Thymus (tissue), 11 donors: ENCODE data around the gene TCOF1. TPM values are rescaled to one million over a fixed set of nuclear protein-coding genes. Genes with fewer than 3 reads are reported as not detected.
"Not testable (repeated sequence)": the region's sequence is repeated elsewhere in the genome, so short reads cannot be mapped to it uniquely, and the experiment has no call there.

ENCODE experiments used
- DNase-seq, 9 donors: peaks; one replicate each; pipeline ENCODE4 v3.0.0-alpha.2; 2013; ENCODE audit warnings: low spot score in 9 of 9, low read depth in 6 of 9, missing footprints in 1 of 9
- H3K27ac ChIP-seq, 2 donors: one replicate each; pipeline ENCODE4 v1.5.1; 2013; ENCODE audit warnings: control low read depth in 1 of 2, low read depth in 1 of 2, low read length in 1 of 2, mild to moderate bottlenecking in 1 of 2, moderate library complexity in 1 of 2
- H3K27me3 ChIP-seq, 2 donors: one replicate each; pipeline ENCODE4 v1.5.1; 2013; ENCODE audit warnings: low read length in 1 of 2; ENCODE audit not compliant: control insufficient read depth in 2 of 2, insufficient read depth in 1 of 2
- H3K36me3 ChIP-seq, 2 donors: one replicate each; pipeline ENCODE4 v1.5.1; 2013; ENCODE audit warnings: low read length in 1 of 2, mild to moderate bottlenecking in 1 of 2, moderate library complexity in 1 of 2; ENCODE audit not compliant: control insufficient read depth in 2 of 2, insufficient read depth in 2 of 2
- H3K4me1 ChIP-seq, 2 donors: one replicate each; pipeline ENCODE4 v1.5.1; 2013; ENCODE audit warnings: low read length in 2 of 2; ENCODE audit not compliant: control insufficient read depth in 2 of 2, insufficient read depth in 2 of 2
- H3K4me3 ChIP-seq, 2 donors: one replicate each; pipeline ENCODE4 v1.5.1; 2013; ENCODE audit warnings: low read length in 2 of 2, control low read depth in 1 of 2, mild to moderate bottlenecking in 1 of 2
- H3K9me3 ChIP-seq, 2 donors: one replicate each; pipeline ENCODE4 v1.5.1; 2013; ENCODE audit warnings: low read length in 1 of 2, mild to moderate bottlenecking in 1 of 2; ENCODE audit not compliant: control insufficient read depth in 2 of 2, insufficient read depth in 1 of 2
- WGBS: extraction: QIAGEN DNeasy Blood & Tissue Kit; methylation state at CpG from one replicate; pipeline ENCODE4 v1.1.7; 2013; 5-methylcytosine and 5-hydroxymethylcytosine counted together
- polyA plus RNA-seq: library from polyadenylated mRNA; stranded (reverse); fragments of 200-250 nt; gene quantifications from one replicate; pipeline ENCODE4 v1.2.3, GENCODE V29; 2013
- total RNA-seq: library from RNA; stranded (reverse); fragments of 120-200 nt; gene quantifications from one replicate; pipeline ENCODE4 v1.2.4, GENCODE V29; 2013
- donor health status: healthy.

Gene TCOF1
- total and polyA plus RNA-seq, 2 donors, result 17.7 to 18.2 TPM

- Histone ChIP-seq H3K9me3 (no peaks in the 10 kb centered on the region), H3K27ac (no peak overlapping the region), H3K36me3 (no peaks in the 10 kb centered on the region), H3K4me1 (no peaks in the 10 kb centered on the region), H3K27me3 (no peaks in the 10 kb centered on the region), H3K4me3 (no peak overlapping the region)
- WGBS, result 61% methylated on average over 3 of the region's 3 CpGs
- DNase-seq, result no peak
Measured at GRCh38 chr5:150422758-150423157, 65.3 kb downstream of the TCOF1 start.

GRCh38 chr5:150426165-150426564, 68.7 kb downstream of the TCOF1 start:
- H3K27me3 ChIP-seq, H3K4me1 ChIP-seq, H3K9me3 ChIP-seq, DNase-seq, H3K4me3 ChIP-seq, H3K27ac ChIP-seq, H3K36me3 ChIP-seq: not testable (repeated sequence)
- WGBS, result 95% methylated on average over 9 of the region's 9 CpGs

GRCh38 chr5:150428106-150428876, 70.8 kb downstream of the TCOF1 start:
- no peak for DNase-seq
- WGBS, result 93% methylated on average over 18 of the region's 18 CpGs
- Histone ChIP-seq H3K9me3 (no peaks in the 10 kb centered on the region), H3K36me3 (no peaks in the 10 kb centered on the region), H3K4me1 (peaks cover 0 to 2% of the 10 kb centered on the region in 2 donors), H3K27me3 (no peaks in the 10 kb centered on the region), H3K27ac (no peak overlapping the region), H3K4me3 (no peak overlapping the region)

GRCh38 chr5:150428978-150429377, 71.5 kb downstream of the TCOF1 start:
- WGBS, result 95% methylated on average over 5 of the region's 5 CpGs
- Histone ChIP-seq H3K4me3 (no peak overlapping the region), H3K27me3 (no peaks in the 10 kb centered on the region), H3K27ac (no peak overlapping the region), H3K9me3 (no peaks in the 10 kb centered on the region), H3K4me1 (peaks cover 0 to 2% of the 10 kb centered on the region in 2 donors), H3K36me3 (no peaks in the 10 kb centered on the region)
- no peak for DNase-seq

DNA sequence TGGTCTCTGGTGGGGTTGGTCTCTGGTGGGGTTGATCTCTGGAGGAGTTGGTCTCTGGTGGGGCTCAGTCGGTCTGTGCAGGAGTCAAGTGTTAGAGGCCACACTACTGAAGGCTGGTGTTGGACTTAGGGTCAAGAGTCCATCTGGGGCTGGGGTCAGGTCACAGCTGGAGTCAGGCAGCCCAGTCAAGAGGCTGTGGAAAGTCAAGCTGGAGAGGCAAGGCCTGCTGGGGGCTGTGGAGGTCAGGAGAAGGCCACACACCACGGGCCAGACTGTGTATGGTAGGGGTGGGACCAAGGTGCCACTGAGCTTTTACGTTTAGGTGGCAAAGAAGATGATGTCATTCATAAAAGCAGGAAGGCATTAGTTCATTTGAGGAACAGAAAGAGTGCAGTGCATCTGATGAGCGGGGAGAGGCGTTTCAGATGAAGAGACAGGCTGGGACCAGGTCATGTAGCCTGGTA, 71.9 kb downstream of the TCOF1 start:
- no peaks in the 10 kb centered on the region for H3K27me3 ChIP-seq
- 87% methylated on average over 5 of the region's 5 CpGs for WGBS
- peaks cover 0 to 2% of the 10 kb centered on the region in 2 donors for H3K4me1 ChIP-seq

DNA sequence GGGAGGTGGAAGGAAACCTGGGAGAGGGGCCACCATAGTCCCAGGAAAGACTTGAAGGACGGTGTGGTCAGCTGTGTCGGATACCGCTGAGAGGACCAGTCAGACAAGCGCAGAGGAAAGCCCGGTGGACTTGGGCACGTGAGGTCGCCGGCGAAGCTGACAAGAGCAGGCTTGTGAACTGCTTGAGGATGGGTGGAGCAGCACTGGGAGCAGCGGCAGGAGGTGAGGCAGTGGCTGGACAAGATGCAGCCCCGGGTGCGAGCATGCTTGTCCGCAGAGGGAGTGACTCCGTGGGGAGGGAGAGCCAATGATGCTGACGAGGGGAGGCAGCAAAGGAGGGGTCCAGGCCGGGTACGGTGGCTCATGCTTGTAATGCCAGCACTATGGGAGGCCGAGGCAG, 73.6 kb downstream of the TCOF1 start:
- 96% methylated on average over 18 of the region's 18 CpGs for WGBS
- no peak overlapping the region for H3K4me3 ChIP-seq
- no peaks in the 10 kb centered on the region for H3K27me3 ChIP-seq
- DNase-seq, result no peak
- H3K4me1 ChIP-seq, result peaks cover 0 to 6% of the 10 kb centered on the region in 2 donors
- H3K36me3 ChIP-seq, result no peaks in the 10 kb centered on the region
- peak overlapping the region in 1 of 2 donors; percentile 31 for H3K27ac ChIP-seq
- H3K9me3 ChIP-seq, result no peaks in the 10 kb centered on the region

More for the DNA sequence above, 71.9 kb downstream of the TCOF1 start:
- Histone ChIP-seq H3K4me3 (no peak overlapping the region), H3K9me3 (no peaks in the 10 kb centered on the region), H3K27ac (no peak overlapping the region), H3K36me3 (no peaks in the 10 kb centered on the region)
- DNase-seq, result no peak

DNA sequence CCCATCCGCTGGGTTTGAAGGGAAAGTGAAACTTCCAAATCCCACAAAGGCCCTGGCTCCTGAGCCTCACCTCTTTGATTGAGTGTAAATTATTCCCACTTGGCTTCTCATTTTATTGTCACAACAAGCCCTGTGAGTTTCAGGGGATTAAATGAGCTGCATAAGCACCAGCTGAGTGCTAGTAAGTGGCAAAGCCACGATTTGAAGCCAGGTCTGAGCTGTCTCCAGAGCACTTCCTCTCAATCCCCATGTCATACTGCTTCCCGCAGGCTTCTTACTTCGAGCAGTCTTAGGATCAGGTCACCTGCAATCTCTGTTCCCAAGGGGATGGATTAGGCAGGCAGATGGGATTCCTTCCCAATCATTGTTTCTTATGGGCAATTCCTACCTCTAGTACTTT, 74.1 kb downstream of the TCOF1 start:
- peak overlapping the region; percentile 49 to 66 for H3K27ac ChIP-seq
- 82% methylated on average over 4 of the region's 4 CpGs for WGBS

DNA sequence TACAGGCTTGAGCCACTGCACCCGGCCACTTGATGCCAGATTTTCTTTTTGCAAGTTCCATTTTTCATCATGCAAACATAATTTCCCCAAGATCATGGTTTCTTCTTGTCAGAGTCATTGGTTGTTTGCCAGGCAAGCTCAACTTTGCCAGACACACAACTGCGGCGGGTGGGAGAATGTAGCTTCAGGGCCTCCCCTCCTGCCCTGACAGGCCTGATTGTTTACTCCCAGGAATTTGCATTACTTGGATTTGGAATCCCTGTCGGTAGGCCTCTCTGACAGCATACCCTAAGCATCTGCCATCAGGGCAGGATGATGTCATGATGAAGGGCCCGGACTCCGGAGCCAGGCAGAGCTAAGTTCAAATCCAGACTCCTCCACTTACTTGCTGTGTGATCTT, 77.0 kb downstream of the TCOF1 start:
- no peaks in the 10 kb centered on the region for H3K9me3 ChIP-seq
- peaks cover 0 to 11% of the 10 kb centered on the region in 2 donors for H3K4me1 ChIP-seq
- peak overlapping the region; percentile 6 to 42 for H3K27ac ChIP-seq
- no peaks in the 10 kb centered on the region for H3K36me3 ChIP-seq
- DNase-seq, result no peak
- no peaks in the 10 kb centered on the region for H3K27me3 ChIP-seq
- WGBS, result 93% methylated on average over 6 of the region's 6 CpGs
- H3K4me3 ChIP-seq, result no peak overlapping the region

More for the DNA sequence above, 74.1 kb downstream of the TCOF1 start:
- no peak for DNase-seq
- Histone ChIP-seq H3K4me3 (no peak overlapping the region), H3K36me3 (no peaks in the 10 kb centered on the region), H3K27me3 (no peaks in the 10 kb centered on the region), H3K4me1 (peaks cover 0 to 11% of the 10 kb centered on the region in 2 donors), H3K9me3 (no peaks in the 10 kb centered on the region)

- peaks cover 0 to 11% of the 10 kb centered on the region in 2 donors for H3K4me1 ChIP-seq
- DNase-seq, result peak; percentile 68 to 94 (median 88)
- H3K4me3 ChIP-seq, result no peak overlapping the region
- H3K27me3 ChIP-seq, result no peaks in the 10 kb centered on the region
- no peaks in the 10 kb centered on the region for H3K9me3 ChIP-seq
- H3K27ac ChIP-seq, result no peak overlapping the region
- WGBS, result 25% methylated on average over 13 of the region's 13 CpGs
- H3K36me3 ChIP-seq, result no peaks in the 10 kb centered on the region
Measured at GRCh38 chr5:150436141-150436680, 78.7 kb downstream of the TCOF1 start.
